ENCODE results near the gene CCDC71L. TPM values are rescaled to one million over a fixed set of nuclear protein-coding genes. Genes with fewer than 3 reads are reported as not detected.

The CCDC71L gene
- total RNA-seq, 4 donors from 2014 or later: 3.0 to 13.4 (median 8.3) TPM

DNA sequence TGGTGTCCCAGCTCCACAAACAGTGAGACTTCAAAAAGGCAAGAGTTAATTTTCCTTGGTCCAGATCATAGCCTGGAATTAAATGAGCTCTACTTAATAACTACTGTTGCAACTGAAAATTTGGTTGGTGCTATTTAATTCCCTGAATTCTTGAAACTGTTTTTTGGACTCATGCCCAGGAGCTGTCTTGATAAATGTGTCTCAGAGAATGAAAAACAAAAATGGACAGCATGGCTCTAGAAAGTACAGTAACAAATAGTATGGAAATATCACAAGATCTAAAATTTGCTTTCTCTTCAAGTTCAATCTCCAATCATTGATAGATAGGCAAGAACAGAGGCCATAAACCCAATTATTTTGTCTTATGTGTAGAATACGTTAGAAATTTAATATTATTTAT lies 42.5 kb downstream of the CCDC71L start:
- 67 to 76% methylated on average over 1 of the region's 1 CpG for WGBS, 2 donors
- TF ChIP-seq, protein P1, sequence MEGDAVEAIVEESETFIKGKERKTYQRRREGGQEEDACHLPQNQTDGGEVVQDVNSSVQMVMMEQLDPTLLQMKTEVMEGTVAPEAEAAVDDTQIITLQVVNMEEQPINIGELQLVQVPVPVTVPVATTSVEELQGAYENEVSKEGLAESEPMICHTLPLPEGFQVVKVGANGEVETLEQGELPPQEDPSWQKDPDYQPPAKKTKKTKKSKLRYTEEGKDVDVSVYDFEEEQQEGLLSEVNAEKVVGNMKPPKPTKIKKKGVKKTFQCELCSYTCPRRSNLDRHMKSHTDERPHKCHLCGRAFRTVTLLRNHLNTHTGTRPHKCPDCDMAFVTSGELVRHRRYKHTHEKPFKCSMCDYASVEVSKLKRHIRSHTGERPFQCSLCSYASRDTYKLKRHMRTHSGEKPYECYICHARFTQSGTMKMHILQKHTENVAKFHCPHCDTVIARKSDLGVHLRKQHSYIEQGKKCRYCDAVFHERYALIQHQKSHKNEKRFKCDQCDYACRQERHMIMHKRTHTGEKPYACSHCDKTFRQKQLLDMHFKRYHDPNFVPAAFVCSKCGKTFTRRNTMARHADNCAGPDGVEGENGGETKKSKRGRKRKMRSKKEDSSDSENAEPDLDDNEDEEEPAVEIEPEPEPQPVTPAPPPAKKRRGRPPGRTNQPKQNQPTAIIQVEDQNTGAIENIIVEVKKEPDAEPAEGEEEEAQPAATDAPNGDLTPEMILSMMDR (IDR thresholded peaks at IDR 0.05): no peak
- no peak for TF ChIP-seq POLR2A (IDR thresholded peaks at IDR 0.05)
- no peak overlapping the region for H3K4me3 ChIP-seq (ENCODE audit: low read depth, poor library complexity, severe bottlenecking)
- no peak for DNase-seq (ENCODE audit: low spot score in 2 of 2)
- intact Hi-C loops (cut with DNase I; ENCODE audit: low total_unique reads): no loop called here

DNA sequence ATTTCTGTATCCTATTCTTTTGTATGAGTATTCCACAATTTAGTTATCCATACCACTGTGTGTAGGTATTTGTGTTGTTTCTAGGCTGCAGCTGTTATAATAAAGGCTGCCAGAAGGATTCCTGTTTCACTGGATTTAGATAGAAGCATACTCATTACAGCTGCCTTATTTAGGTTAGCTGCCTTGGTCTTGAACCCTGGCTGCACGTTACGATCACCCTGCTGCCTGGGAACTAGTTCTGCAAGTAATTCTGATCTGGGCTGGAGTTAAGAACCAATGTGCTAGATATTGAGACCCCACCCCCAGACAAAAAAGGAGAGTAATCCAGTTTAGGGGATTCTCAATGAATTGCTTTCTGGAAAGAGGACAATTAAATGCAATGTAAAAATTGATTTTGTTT lies 43.1 kb downstream of the CCDC71L start:
- no peak for DNase-seq (ENCODE audit: low spot score in 2 of 2)

DNA sequence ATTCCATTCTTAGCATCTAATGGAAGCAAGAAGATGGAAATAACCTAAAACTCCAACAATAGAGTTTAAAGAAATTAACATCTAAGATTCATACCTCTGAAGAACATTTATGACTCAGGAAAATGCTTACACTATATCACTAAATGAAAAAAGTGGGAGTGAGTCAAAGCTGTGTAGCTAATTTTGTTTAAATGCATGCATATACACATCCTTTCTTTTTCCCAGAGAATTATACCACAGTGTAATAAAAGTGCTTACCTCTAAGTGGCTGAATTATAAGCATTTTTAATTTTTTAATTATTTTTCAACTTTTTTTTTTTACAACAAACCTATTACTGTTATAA lies 44.3 kb downstream of the CCDC71L start:
- H3K4me3 ChIP-seq (ENCODE audit: low read depth, poor library complexity, severe bottlenecking): no peak overlapping the region
- TF ChIP-seq, protein P1 (IDR thresholded peaks at IDR 0.05): no peak
- no peak for TF ChIP-seq POLR2A (IDR thresholded peaks at IDR 0.05)
- no peak for DNase-seq (ENCODE audit: low spot score in 2 of 2)
- intact Hi-C loops (cut with DNase I; ENCODE audit: low total_unique reads): no loop called here

More for the DNA sequence above, 43.1 kb downstream of the CCDC71L start:
- 45 to 65% methylated on average over 2 of the region's 2 CpGs for WGBS, 2 donors
- no peak for TF ChIP-seq POLR2A (IDR thresholded peaks at IDR 0.05)
- TF ChIP-seq, protein P1 (IDR thresholded peaks at IDR 0.05): no peak
- intact Hi-C loops (cut with DNase I; ENCODE audit: low total_unique reads): no loop called here
- H3K4me3 ChIP-seq (ENCODE audit: low read depth, poor library complexity, severe bottlenecking): no peak overlapping the region

DNA sequence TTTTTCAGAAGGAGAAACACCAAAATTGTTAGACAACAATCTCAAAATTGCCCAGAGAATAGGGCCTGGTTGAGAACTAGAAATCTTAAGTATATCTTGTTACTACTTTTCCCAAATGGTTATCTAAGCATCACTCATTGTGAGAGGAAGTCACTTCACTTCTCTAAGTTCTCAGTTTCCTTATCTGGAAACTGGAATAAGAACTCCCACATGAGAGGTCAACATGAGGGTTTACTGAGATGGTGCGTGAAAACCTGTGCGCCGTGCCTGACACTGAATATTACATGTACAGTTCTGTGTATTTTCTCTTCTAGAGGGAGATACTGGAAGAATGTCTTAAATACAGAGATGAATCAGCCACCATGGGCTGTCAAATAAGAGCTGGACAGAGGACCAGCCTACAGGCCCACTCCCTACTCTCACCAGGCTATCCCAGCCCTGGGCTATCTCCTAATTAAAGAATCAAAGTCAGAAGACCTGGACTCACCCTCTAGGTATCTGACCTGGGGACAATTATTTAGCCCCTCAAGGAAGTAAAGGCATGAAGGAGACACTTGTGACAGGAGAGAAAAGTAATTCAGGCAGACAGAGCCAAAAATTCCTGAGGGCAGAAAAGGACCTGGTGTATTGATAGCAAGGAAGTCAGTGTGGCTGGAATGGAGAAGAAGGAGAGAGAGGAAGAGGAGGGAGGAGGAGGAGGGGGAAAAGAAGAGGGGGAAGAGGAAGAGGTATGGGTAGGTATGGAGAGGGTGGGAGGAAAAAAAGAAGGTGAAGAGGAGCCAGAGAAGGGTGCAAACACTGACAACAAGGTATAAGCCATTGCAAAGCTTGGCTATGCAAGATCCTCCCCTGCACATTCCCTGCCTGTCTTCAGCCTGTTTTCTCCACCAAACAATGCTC lies 44.9 kb downstream of the CCDC71L start:
- WGBS, 2 donors: 95 to 100% methylated on average over 3 of the region's 3 CpGs
- TF ChIP-seq, protein P1 (IDR thresholded peaks at IDR 0.05): no peak
- TF ChIP-seq POLR2A (IDR thresholded peaks at IDR 0.05): no peak
- intact Hi-C loops (cut with DNase I; ENCODE audit: low total_unique reads): no loop called here
- no peak overlapping the region for H3K4me3 ChIP-seq (ENCODE audit: low read depth, poor library complexity, severe bottlenecking)
- no peak for DNase-seq (ENCODE audit: low spot score in 2 of 2)

DNA sequence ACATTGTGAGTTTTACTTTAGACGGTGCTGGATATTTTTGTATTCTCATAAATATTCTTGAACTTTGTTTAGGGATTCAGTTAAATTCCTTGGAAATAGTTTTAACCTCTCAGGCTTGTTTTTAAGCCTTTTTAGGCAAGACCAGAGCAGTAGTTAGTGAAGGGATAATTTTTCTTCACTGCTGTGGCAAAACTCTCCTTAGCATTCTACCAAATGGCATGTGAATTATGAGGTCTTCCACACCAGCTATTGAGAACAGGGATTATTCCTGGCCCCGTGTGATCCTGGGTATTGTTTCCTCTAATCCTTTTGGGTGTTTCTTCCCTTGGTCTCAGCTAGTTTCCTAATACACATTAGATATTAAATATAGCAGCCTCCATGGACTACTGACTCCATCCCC lies 46.2 kb downstream of the CCDC71L start:
- DNase-seq (ENCODE audit: low spot score in 2 of 2): no peak
- intact Hi-C loops (cut with DNase I; ENCODE audit: low total_unique reads): no loop called here
- 54 to 56% methylated on average over 2 of the region's 2 CpGs for WGBS, 2 donors

More for the DNA sequence above, 46.2 kb downstream of the CCDC71L start:
- no peak overlapping the region for H3K4me3 ChIP-seq (ENCODE audit: low read depth, poor library complexity, severe bottlenecking)
- TF ChIP-seq, protein P1 (IDR thresholded peaks at IDR 0.05): no peak
- TF ChIP-seq POLR2A (IDR thresholded peaks at IDR 0.05): no peak
